Left cardiac atrium (tissue), 4 donors: ENCODE results near the gene PLSCR1. TPM values are rescaled to one million over a fixed set of nuclear protein-coding genes. Genes with fewer than 3 reads are reported as not detected.
A peak's percentile ranks its signal among the peaks of the same experiment; 100 is the strongest.

ENCODE experiments used
- ATAC-seq, 2 donors: fragments of 200-7000 bp; cut with Tn5 transposase; one replicate each; pipeline ENCODE4 v1.9.1; 2020; ENCODE audit warnings: mild to moderate bottlenecking in 2 of 2, moderate library complexity in 2 of 2
- DNase-seq: peaks from one replicate; pipeline ENCODE4 v3.0.0-alpha.2; 2020
- intact Hi-C, 2 donors: fragments of 100-400 bp; cut with DNase I; formaldehyde crosslinking; loops; one replicate each; pipeline versions ENCODE4 v1.14.1 to v1.15.1; 2022 to 2023
- long read RNA-seq: library from polyadenylated mRNA; unstranded; transcript quantifications from one replicate; pipeline ENCODE4 v2.0.0, GENCODE V29; 2021
- total RNA-seq, 2 donors: library from RNA; stranded (reverse); fragmentation: NEBNext Ultra II Directional; extraction: Animal tissue kit (Norgen Biotek cat#: 25700); gene quantifications; one replicate each; pipeline ENCODE4 v1.2.1, GENCODE V29; 2021
- donor health status: DM: no; HTN: yes; CAD: no.
- donor health status: DM: no; HTN: yes; CAD: no; lungs with severe emphysema.
- donor health status: DM: yes; HTN: yes; CAD: no.
- donor health status: Dilated cardiomyopathy.

PLSCR1 gene, protein sequence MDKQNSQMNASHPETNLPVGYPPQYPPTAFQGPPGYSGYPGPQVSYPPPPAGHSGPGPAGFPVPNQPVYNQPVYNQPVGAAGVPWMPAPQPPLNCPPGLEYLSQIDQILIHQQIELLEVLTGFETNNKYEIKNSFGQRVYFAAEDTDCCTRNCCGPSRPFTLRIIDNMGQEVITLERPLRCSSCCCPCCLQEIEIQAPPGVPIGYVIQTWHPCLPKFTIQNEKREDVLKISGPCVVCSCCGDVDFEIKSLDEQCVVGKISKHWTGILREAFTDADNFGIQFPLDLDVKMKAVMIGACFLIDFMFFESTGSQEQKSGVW
- total RNA-seq = 10 to 100 TPM; 47.2 to 99.7 TPM
- long read RNA-seq, transcript PLSCR1-202 (8 exons, 996 nt) = minor isoform, 6 of 59 reads
- long read RNA-seq, transcript PLSCR1-201 (9 exons, 2,233 nt) = major isoform, 38 of 59 reads
- long read RNA-seq, partial matches to known transcripts = 5 of 59 reads
- long read RNA-seq, other reads (novel, unspliced or antisense) = 6 of 59 reads

DNA sequence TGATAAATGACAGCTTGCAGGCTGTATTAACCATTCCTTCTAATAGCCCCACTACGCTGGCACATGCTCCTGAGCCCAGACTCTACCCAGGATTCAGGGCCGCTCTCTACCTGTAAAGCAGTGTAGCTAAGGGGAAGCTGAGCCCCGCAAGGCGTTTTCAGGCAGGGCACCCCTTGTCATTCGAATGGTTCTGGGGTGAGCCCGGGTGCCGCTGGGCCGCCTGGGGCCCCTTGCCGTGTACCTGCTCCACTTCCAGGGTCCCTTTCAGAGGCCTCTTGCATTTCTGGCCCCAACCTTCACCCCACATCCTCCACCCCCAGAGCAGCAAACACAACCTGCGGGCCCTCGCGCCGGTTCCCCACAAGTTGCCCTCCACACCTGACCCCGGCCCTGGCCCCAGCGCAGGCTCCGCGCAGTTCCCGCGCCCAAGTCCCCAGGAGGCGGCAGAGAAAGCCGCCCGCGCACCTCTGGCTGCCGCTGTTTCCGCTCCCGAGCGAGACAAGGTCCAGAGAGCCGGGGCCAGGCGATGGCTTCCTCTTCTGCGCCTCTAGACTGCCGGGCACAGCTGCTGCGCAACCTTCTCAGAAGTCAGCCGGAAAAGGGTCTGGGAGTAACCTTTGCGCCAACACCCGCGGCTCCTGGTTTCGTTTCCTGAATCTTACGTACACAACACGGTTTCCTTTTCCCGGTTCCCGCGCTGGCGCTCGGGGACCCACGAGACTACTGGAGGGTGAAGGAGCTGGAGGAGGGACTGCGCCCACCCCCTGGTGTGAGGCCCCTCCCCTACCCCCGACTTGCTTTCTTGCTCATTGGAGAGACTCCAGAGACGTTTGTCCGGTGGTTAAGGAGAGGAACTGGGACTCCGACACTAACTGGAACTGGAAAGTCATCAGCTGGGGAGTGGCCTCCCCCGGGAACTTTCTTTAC, at the start of gene PLSCR1:
TSS of gene PLSCR1 (minus strand) at position 606 of the 927 bp plus-strand sequence. CDS start 8,055 bp downstream, outside the sequence.
- intact Hi-C loops = no loop called here

DNA sequence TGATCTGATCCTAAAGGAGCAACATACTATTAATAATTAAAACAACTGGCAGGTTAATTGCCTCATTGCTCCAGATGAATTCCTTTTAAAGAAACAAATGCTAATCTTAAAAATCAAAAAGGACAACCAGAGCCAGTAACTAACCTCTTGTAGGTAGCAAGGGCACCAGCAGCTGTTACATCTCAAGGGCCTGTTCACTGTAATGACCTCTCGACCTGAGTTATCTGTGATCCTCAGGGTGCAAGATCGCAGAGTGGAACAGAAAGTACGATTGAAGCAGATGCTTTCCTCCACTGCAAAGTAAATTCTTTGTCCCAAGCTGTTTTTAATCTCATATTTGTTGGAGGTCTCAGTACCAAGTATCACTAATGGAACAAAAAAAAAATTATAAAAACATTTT, 49.4 kb upstream of the PLSCR1 start:
- ATAC-seq (no peak), DNase-seq (no peak)
- intact Hi-C loops = no loop called here

More for the DNA sequence above, at the start of gene PLSCR1:
- DNase-seq = peak; percentile 96
- ATAC-seq = peak; percentile 93 to 97

DNA sequence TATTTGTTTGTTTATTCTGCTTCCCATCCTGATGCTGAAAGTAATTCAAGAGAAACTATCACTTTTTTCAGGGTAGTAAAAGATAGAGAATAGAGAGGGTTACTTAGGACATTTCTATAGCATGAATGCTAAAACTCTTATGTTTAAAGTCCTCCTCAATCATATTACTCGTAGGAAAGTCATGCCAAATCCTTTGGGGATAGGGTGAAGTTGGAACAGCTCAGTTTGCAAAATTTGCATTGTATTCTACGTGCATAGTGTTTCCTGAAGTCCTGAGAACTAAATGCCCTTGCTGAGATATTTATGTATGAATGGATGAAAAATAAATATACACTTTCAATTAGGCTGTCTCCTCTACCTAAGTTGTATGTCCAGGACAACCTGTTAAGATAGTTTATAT, 46.1 kb upstream of the PLSCR1 start:
- intact Hi-C loops = no loop called here

DNA sequence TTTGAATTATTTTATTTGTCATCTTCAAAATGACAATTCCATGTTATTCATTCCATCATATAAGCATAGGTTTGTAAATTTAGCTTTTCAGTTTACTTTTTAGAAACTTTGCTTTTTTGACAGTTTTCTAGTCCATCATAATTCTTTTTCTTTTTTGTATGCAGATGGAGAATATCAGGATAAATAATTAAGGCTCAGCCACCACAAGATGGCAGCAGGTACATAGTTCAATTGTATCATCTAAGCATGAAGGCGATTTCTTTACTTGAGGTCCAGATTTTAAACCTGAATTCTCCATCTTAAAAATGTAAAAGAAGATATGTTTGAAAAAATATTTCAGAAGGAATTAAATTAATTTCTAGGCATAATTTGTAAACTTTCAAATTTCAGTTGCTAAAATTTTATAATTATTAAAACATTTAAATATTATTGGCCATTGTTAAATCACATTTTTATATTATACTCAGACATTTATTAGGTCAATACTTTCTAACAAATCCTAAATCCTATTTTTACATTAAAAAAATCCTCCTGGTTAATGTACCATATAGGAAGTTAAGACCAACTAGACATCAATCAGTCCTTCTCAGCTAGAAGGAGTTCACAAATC, 45.6 kb upstream of the PLSCR1 start:
- DNase-seq (no peak), ATAC-seq (no peak)
- intact Hi-C loops = loop anchor here in 1 of 2 donors (10.0 kb wide), 1 partner anchor 255 kb away; no protein-coding TSS in a partner anchor

More for the DNA sequence above, 46.1 kb upstream of the PLSCR1 start:
- DNase-seq (no peak), ATAC-seq (no peak)

DNA sequence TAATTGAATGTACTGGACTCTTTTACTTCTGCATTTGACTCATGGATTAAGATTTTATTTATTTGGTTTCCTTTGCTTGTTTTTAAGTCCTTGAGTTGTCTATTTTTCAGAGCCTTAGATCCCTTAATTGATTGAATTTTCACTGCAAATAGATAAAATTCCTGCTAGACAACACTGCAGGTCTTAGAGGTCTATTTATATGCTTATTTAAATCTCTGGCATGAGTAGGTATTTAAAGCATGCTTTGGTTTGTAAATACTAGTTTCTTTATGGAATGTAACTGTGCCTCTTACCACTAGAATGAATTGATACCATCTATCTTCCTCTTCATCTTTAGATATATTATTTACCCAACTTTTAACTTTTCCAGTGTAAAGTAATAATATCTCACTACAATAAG, 40.7 kb upstream of the PLSCR1 start:
- ATAC-seq (no peak), DNase-seq (no peak)
- intact Hi-C loops = loop anchor here in 1 of 2 donors (10.0 kb wide), 1 partner anchor 250 kb away; no protein-coding TSS in a partner anchor

DNA sequence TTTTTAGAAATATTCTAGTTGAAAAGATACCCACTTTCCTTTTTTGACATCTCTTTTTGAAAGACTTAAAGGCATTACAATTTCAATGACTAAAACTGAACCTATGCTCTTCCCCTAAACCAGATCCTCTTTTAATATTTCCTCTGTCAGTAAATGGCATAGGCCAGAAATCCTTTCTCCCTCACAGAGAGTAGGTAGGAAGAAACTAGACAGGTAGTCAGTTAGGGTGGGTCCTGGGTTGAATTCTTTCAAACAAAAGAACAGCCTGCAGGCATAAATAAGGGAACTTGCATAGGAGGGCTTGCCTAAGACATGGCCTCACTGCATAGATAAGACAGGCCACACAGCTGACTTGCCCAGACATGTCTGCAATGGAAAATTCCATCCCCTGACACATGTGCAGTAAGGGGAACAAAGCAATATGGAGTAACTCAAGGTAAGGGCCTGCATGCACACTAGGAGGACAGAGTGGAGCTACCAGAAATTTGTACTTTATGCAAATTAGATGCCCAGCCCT, 37.6 kb upstream of the PLSCR1 start:
- DNase-seq = no peak
- ATAC-seq = no peak
- intact Hi-C loops = loop anchor here in 1 of 2 donors (10.0 kb wide), 1 partner anchor 247 kb away; no protein-coding TSS in a partner anchor

DNA sequence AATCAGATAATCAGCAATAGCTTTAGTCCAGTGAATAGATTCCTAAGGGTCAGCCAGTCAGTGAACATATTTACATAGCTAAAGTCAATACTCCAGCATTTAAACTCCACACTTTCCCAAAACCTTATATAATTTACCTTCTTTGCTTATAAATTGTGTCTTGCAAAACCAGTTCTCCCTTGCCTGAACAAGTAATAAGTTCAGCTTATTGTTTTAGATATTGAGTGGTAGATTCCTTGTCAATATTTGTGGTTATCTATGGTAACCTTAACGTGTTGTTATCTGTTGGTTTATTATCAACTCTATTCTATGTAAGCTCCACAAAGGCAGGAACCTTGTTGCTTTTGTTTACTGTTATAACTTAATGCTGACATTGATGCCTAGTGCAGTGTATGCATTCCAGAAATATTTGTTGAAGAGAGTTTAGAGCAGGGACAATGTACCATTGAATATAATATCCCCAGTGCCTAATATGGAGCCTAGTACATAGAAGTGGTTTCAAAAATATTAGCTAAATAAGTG, 36.7 kb upstream of the PLSCR1 start:
- intact Hi-C loops = loop anchor here in 1 of 2 donors (10.0 kb wide), 1 partner anchor 246 kb away; no protein-coding TSS in a partner anchor
- no peak for DNase-seq
- no peak for ATAC-seq

DNA sequence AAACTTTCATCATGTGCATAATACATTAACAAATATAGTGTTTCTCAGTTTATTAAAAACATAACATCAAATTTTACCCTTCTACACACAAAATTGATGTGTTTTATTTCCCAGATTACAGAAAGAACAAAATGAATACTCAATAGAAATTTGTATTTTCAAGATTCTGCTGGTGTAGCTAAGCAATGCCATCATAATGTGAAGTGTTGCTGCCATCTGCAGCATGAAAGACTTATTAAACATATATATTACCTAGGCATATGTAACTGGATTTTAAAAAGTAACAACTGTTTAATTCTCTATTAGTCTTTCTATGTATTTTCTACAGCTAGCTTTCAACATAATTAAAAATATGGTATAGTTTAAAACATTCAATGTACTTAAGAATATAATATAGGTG, 33.3 kb upstream of the PLSCR1 start:
- no peak for DNase-seq
- intact Hi-C loops = loop anchor here (2.0 to 10.0 kb wide), 4 partner anchors 245 to 513 kb away; no protein-coding TSS in a partner anchor
- peak in 1 of 2 donors; percentile 55 for ATAC-seq

DNA sequence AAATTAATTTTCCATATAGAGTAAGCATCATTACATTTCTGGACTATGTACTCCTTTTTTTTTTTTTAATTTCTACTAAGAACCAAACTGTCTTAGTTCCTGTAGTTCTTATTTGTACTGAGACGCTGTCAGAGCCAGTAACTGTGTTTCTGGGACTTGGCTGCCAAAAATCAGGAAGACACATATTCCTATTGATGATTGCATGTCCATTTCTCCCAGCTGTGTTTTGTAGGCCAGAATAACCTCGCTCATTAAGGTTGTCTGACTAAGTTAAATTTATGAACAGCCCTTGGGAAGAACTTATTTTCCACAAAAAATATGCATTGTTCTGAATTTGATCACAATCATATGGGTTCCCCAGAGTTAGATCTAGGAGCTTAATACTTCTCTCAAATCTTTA, 31.2 kb upstream of the PLSCR1 start:
- DNase-seq (no peak), ATAC-seq (no peak)
- intact Hi-C loops = loop anchor here (2.0 to 10.0 kb wide), 4 partner anchors 243 to 511 kb away; no protein-coding TSS in a partner anchor

DNA sequence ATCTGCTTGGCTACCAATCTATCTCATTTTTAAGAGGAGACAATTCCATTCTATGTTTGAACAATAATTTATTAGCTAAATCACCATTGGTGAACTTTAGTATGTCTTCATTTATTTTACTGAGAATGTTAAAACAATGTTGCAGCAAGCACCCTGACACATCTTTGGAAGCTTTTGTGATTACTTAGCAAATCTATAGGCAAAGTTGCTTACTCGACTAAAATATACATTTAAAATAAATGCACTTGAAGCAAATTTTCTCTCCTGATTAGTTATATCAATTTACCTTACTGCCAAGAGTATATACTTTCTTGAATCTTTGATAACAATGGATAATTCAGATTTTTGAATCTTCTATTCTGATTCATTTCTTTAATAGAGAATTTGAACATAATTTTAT, 29.8 kb upstream of the PLSCR1 start:
- ATAC-seq = no peak
- intact Hi-C loops = loop anchor here (10.0 kb wide), 2 partner anchors 359 to 509 kb away; no protein-coding TSS in a partner anchor
- no peak for DNase-seq

DNA sequence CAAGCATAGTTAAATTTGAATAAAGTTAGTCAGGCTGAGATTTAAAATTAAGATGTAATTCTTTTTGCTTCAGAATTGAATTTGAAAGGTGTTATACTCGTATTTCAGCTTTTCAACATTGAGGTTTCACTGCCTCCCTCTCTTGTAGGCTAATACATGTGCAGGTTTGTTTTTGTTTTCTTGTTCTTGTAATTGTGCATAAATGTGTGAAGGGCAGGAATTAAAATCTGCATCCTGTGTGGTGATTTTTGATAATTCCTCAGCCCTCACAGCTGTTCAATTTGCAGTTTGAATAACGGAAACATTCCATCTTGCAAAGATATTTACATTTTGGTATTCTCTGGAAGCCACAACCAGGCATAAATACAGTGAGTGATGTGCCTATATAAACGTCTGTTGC, 24.9 kb upstream of the PLSCR1 start:
- no peak for ATAC-seq
- no peak for DNase-seq
- intact Hi-C loops = no loop called here

DNA sequence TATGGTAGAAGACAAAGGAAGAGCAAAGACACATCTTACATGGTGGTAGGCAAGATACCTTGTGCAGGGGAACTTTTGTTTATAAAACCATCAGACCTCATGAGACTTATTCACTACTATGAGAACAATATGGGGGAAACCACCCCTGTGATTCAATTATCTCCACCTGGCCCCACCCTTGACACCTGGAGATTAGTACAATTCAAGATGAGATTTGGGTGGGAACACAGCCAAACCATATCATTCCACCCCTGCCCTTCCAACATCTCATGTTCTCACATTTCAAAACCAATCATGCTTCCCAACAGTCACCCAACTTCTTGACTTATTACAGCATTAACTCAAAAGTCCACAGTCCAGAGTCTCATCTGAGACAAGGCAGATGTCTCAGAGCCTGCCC, 21.7 kb upstream of the PLSCR1 start:
- intact Hi-C loops = no loop called here
- ATAC-seq (no peak), DNase-seq (no peak)

DNA sequence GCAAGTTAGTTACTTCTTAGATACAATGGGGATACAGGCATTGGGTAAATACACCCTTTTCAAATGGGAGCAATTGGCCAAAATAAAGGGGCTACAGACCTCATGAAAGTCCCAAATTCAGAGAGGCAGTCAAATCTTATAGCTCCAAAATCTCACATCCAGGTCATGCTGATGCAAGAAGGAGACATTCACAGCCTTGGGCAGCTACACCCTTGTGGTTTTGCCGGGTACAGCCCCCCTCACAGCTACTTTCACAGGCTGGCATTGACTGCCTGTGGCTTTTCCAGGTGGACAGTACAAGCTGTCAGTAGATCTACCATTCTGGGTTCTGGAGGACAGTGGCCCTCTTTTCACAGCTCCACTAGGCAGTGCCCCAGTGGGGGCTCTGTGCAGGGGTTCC, 17.5 kb upstream of the PLSCR1 start:
- intact Hi-C loops = no loop called here
- ATAC-seq = no peak
- DNase-seq = no peak

DNA sequence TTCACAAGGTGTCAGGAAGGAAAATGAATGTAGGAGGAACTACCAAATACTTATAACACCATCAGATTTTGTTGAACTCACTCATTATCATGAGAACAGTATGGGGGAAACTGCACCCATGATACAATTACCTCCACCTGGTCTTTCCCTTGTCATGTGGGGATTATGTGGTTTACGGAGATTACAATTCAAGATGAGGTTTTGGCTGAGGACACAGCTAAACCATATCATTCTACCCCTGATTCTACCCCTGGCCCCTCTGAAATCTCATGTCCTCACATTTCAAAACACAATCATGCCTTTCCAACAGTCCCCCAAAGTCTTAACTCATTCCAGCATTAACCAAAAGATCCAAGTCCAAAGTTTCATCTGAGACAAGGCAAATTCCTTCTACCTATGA, 17.1 kb upstream of the PLSCR1 start:
- DNase-seq (no peak), ATAC-seq (no peak)
- intact Hi-C loops = no loop called here

DNA sequence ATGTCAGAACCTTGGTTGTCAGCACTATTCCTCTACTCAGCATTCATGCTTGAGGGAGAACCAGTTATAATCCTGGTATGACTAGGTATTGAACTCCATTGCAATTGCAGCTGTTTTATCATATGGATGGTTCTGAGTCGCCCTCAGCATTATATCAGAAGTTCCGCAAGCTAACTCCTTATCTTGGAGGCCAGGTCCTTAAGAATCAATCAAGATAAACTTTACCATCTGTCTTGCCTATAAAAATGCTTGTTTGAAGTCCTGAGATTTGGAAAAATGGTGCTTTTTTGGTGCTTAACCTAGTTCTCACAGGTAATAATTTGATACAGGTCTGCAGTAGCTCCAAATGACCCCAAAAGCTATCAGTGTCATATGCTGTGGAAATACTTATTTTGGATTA, 16.3 kb upstream of the PLSCR1 start:
- DNase-seq (no peak), ATAC-seq (no peak)
- intact Hi-C loops = no loop called here

DNA sequence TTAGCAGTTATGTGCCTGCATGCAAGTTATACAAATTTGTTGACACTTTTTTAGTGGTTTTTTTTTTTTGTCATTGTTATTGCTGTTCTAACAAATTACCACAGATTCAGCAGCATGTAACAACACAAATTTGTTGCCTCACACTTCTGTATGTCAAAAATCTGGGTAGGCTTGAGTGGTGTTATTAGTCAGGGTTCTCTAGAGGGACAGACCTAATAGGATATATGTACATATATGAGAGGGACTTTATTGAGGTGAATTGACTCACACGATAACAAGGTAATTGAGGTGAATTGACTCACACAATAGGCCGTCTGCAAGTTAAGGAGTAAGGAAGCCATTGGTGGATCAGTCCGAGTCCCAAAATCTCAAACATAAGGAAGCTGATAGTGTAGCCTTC, 15.0 kb upstream of the PLSCR1 start:
- intact Hi-C loops = no loop called here
- ATAC-seq = no peak
- DNase-seq = no peak

DNA sequence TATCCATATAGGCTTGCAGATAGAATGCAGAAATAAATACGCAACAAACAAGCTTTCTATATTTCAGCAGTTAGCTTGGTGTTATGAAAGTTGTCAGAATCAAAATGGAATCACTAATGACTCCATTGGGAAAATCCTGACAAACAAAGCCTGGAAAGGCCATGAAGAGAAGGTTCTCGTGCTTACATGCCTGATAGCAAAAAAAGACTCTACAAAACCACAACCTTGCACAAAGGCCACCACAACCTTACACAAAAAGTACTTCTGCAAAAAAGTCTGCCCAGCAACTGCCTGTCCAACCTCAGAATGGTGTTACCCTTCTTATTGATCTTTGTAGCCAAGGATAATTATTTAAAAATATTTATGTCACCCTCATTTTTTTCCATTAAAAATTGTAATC, 14.4 kb upstream of the PLSCR1 start:
- ATAC-seq = no peak
- DNase-seq = no peak
- intact Hi-C loops = no loop called here

DNA sequence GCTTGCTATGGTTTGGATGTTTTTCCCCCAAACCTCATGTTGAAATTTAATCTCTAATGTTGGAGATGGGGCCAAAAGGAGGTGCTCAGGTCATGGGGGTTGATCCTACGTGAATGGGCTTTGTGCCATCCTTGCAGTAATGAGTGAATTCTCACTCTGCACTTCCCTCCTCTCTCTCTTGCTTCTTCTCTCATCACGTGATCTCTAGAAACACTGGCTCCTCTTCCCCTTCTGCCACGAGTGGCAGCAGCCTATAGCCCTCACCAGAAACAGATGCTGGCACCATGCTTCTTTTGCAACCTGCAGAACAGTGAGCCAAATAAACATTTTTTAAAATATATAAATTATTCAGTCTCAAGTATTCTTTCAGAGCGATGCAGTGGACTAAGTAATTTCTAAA, 13.3 kb upstream of the PLSCR1 start:
- DNase-seq (no peak), ATAC-seq (peak in 1 of 2 donors; percentile 46)
- intact Hi-C loops = no loop called here

DNA sequence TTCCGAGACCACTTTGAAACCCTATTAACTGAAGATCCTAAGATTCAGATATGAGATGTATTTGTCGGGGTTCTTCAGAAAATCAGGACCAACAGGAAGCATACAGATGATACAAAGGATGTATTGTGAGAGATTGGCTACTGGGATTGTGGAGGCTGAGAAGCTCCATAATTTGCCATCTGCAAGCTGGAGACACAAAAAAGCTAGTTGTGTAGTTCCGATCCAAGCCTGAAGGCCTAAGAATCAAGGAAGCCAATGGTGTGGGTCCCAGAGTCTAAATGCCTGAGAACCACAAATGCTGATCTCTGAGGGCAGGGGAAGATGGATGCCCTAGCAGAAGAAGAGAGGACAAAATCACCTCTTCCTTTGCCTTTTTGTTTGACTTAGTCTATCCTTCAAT, 10.9 kb upstream of the PLSCR1 start:
- ATAC-seq = no peak

More for the DNA sequence above, 10.9 kb upstream of the PLSCR1 start:
- intact Hi-C loops = loop anchor here in 1 of 2 donors (1.0 kb wide), 1 partner anchor 8 kb away; no protein-coding TSS in a partner anchor
- DNase-seq = no peak
